A673 (cell line): ENCODE results near the gene TP53I11. TPM values are rescaled to one million over a fixed set of nuclear protein-coding genes. Genes with fewer than 3 reads are reported as not detected.

Experiments used
- BruUV-seq: library from RNA; stranded (reverse); fragments of 400-500 nt; replicated peaks from 2 replicates; lab custom pipeline; 2021; lab: Mats Ljungman, UMichigan
- CTCF ChIA-PET: fragments of 300-600 bp; sonication (Branson Sonifier 250); formaldehyde crosslinking; loops from one replicate; lab custom pipeline; 2022; ENCODE audit warnings: antibody characterized with exemption; lab: Charles Lee
- POLR2A ChIA-PET: fragments of 300-600 bp; sonication (Branson Sonifier 250); formaldehyde crosslinking; loops from one replicate; lab custom pipeline; 2022; ENCODE audit warnings: antibody characterized with exemption; ENCODE audit not compliant: low non-redundant PET; lab: Charles Lee
- DNase-seq: peaks from one replicate; pipeline ENCODE4 v3.0.0-alpha.2; 2015; ENCODE audit warnings: low spot score
- H3K27ac ChIP-seq: fragments of 200-600 bp; sonication (generic); 2 replicates; pipeline ENCODE4 v1.5.1; 2016; ENCODE audit warnings: mixed run types, low read depth, mild to moderate bottlenecking, mixed read lengths, antibody characterized with exemption, low read length; ENCODE audit not compliant: poor library complexity, severe bottlenecking
- H3K27me3 ChIP-seq: fragments of 200-600 bp; sonication (generic); replicated peaks from 2 replicates; pipeline ENCODE4 v1.6.1; 2017; ENCODE audit warnings: mixed run types, low read depth, mild to moderate bottlenecking, mixed read lengths, antibody characterized with exemption, low read length; ENCODE audit not compliant: insufficient read depth, poor library complexity
- H3K36me3 ChIP-seq: fragments of 200-600 bp; sonication (generic); 2 replicates; pipeline ENCODE4 v1.6.1; 2016; ENCODE audit warnings: mixed run types, mild to moderate bottlenecking, mixed read lengths, antibody characterized with exemption, low read length; ENCODE audit not compliant: insufficient read depth, poor library complexity, severe bottlenecking
- H3K4me1 ChIP-seq: fragments of 200-600 bp; sonication (generic); 2 replicates; pipeline ENCODE4 v1.6.1; 2017; ENCODE audit warnings: mixed run types, mild to moderate bottlenecking, mixed read lengths, antibody characterized with exemption, low read length; ENCODE audit not compliant: insufficient read depth, poor library complexity, severe bottlenecking
- H3K4me3 ChIP-seq: fragments of 200-600 bp; sonication (generic); 2 replicates; pipeline ENCODE4 v1.5.1; 2016; ENCODE audit warnings: low read depth, mixed run types, mild to moderate bottlenecking, mixed read lengths, low read length; ENCODE audit not compliant: poor library complexity, severe bottlenecking
- H3K9me3 ChIP-seq: fragments of 200-600 bp; sonication (generic); 2 replicates; pipeline ENCODE4 v1.6.1; 2016; ENCODE audit warnings: mixed run types, low read depth, mild to moderate bottlenecking, mixed read lengths, antibody characterized with exemption, low read length; ENCODE audit not compliant: poor library complexity, severe bottlenecking
- EZH2 ChIP-seq: fragments of 200-600 bp; sonication (generic); IDR thresholded peaks from 2 replicates; pipeline ENCODE4 v1.6.1; 2017; ENCODE audit warnings: borderline replicate concordance, low read depth, mild to moderate bottlenecking, mixed read lengths, antibody characterized with exemption, low read length; ENCODE audit not compliant: poor library complexity, severe bottlenecking
- intact Hi-C: fragments of 100-400 bp; cut with micrococcal nuclease; formaldehyde crosslinking; loops from one replicate; pipeline ENCODE4 v1.10.0; 2022; ENCODE audit not compliant: unreplicated experiment
- total RNA-seq: library from RNA; stranded (reverse); gene quantifications from 2 replicates; pipeline ENCODE4 v1.2.3, GENCODE V29; 2021
- TF ChIP-seq, protein P1 (sequence below): fragments of 300-800, 200-600 bp; sonication (generic); conservative IDR thresholded peaks from 2 replicates; pipeline ENCODE4 v1.5.1; 2017; ENCODE audit warnings: low read depth, mild to moderate bottlenecking, antibody characterized with exemption, low read length, moderate library complexity, mixed read lengths

The TP53I11 gene
- total RNA-seq, 1 experiment from 2014 or later, result 52.0 TPM

DNA sequence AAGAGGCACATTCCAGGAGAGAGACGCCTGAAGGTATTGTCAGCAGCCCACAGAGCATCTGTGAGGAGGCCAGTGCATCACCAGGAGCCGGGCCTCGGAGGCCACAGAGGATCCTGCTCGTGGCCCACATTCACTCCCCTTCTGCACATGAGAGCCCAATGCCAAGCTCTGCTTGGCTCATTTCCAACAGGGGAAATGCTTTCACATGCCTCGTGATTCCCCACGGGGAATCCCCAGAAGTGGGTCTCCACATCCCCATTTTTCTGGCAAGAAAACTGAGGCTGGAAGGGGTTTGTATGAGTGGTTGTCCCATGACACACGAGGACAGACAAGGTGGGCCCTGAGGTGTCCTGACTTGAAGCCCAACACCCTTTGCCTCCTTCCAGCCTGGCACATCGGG is 34.4 kb downstream of the TP53I11 start:
- intact Hi-C loops, result loop anchor here (10.0 kb wide), 1 partner anchor 822 kb away; the partner anchor contains the start of gene EXT2
- H3K27me3 ChIP-seq, result no peaks in the 10 kb centered on the region
- DNase-seq, result no peak
- BruUV-seq, result no TSS peak
- ChIA-PET POLR2A (no interaction called here), CTCF (no interaction called here)
- H3K4me3 ChIP-seq, result no peak overlapping the region
- H3K27ac ChIP-seq, result no peak overlapping the region
- no peaks in the 10 kb centered on the region for H3K36me3 ChIP-seq
- H3K4me1 ChIP-seq, result peaks cover 8% of the 10 kb centered on the region
- no peaks in the 10 kb centered on the region for H3K9me3 ChIP-seq
- no peak for TF ChIP-seq EZH2
- TF ChIP-seq, protein P1, sequence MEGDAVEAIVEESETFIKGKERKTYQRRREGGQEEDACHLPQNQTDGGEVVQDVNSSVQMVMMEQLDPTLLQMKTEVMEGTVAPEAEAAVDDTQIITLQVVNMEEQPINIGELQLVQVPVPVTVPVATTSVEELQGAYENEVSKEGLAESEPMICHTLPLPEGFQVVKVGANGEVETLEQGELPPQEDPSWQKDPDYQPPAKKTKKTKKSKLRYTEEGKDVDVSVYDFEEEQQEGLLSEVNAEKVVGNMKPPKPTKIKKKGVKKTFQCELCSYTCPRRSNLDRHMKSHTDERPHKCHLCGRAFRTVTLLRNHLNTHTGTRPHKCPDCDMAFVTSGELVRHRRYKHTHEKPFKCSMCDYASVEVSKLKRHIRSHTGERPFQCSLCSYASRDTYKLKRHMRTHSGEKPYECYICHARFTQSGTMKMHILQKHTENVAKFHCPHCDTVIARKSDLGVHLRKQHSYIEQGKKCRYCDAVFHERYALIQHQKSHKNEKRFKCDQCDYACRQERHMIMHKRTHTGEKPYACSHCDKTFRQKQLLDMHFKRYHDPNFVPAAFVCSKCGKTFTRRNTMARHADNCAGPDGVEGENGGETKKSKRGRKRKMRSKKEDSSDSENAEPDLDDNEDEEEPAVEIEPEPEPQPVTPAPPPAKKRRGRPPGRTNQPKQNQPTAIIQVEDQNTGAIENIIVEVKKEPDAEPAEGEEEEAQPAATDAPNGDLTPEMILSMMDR, result no peak

DNA sequence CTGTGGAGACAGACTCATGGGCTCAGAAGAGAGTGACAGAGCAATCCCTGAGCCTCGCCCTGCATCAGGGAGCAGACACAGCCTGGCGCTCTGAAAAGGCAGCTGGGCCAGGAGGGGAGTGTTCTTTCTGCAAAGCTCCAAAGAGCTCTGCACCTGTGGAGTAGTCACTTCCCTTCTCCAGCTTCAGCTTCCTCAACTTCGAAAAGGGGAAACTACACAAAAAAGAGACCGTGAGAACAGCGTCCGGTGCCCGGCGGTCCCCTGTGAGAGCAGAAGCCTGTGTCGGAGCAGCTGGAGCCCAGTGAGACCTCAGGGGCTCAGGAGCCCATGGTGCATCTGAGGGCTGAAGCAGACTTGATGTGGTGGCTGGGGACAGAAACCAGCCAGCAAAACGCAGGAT is 35.1 kb downstream of the TP53I11 start:
- no peak overlapping the region for H3K27ac ChIP-seq
- H3K27me3 ChIP-seq, result no peaks in the 10 kb centered on the region
- TF ChIP-seq, protein P1, result no peak
- peaks cover 15% of the 10 kb centered on the region for H3K4me1 ChIP-seq
- H3K4me3 ChIP-seq, result no peak overlapping the region
- H3K9me3 ChIP-seq, result no peaks in the 10 kb centered on the region
- no peak for DNase-seq
- no TSS peak for BruUV-seq
- intact Hi-C loops, result loop anchor here (10.0 kb wide), 1 partner anchor 821 kb away; the partner anchor contains the start of gene EXT2
- POLR2A ChIA-PET, result no interaction called here
- H3K36me3 ChIP-seq, result no peaks in the 10 kb centered on the region
- CTCF ChIA-PET, result interaction anchor here (0.7 kb wide), 1 partner anchor 63 kb away, joined by 6 read pairs; no protein-coding TSS in a partner anchor

DNA sequence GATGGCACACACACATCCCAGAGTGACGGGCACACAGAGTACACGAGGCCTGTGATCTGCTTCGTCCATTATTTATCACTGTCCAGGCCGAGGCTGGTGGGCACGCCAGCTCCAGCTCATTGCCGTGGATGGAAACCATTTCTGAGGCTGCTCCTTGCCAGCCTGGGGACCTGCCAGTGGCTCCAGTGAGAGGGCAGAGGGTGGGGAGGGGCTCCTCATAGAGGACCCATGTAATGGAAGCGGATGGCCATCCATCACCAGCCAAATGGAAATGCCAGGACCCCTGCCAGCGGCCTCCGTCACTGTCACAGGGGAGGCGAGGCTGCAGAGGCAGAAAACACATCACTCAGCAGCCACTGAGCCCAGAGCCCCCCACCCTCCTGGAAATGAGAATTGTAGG is 35.7 kb downstream of the TP53I11 start:
- ChIA-PET POLR2A (no interaction called here), CTCF (interaction anchor here (0.7 to 1.1 kb wide), 2 partner anchors 12 to 62 kb away, joined by 3 to 6 read pairs; no protein-coding TSS in a partner anchor)
- no peak for DNase-seq
- intact Hi-C loops, result loop anchor here (10.0 kb wide), 1 partner anchor 820 kb away; the partner anchor contains the start of gene EXT2
- Histone ChIP-seq H3K36me3 (no peaks in the 10 kb centered on the region), H3K27me3 (no peaks in the 10 kb centered on the region), H3K4me3 (no peak overlapping the region), H3K4me1 (peaks cover 16% of the 10 kb centered on the region), H3K9me3 (no peaks in the 10 kb centered on the region), H3K27ac (no peak overlapping the region)
- no TSS peak for BruUV-seq
- no peak for TF ChIP-seq EZH2
- TF ChIP-seq, protein P1, result no peak
